Lower leg skin (tissue), 3 donors: Measurements from ENCODE around the gene FARS2.

Experiments used
- POLR2A ChIP-seq, 2 donors: fragments of 450-650 bp; IDR thresholded peaks; one replicate each; pipeline ENCODE4 v1.6.1; 2016 to 2017; ENCODE audit warnings: antibody characterized with exemption in 2 of 2, mild to moderate bottlenecking in 1 of 2, moderate library complexity in 1 of 2
- TF ChIP-seq, protein P1 (sequence below), 3 donors: fragments of 450-650 bp; IDR thresholded peaks; one replicate each; pipeline ENCODE4 v1.5.1; 2016; ENCODE audit warnings: antibody characterized with exemption in 3 of 3, mild to moderate bottlenecking in 3 of 3, moderate library complexity in 2 of 3

- no peak for TF ChIP-seq POLR2A (IDR thresholded peaks at IDR 0.05)
- TF ChIP-seq, protein P1, sequence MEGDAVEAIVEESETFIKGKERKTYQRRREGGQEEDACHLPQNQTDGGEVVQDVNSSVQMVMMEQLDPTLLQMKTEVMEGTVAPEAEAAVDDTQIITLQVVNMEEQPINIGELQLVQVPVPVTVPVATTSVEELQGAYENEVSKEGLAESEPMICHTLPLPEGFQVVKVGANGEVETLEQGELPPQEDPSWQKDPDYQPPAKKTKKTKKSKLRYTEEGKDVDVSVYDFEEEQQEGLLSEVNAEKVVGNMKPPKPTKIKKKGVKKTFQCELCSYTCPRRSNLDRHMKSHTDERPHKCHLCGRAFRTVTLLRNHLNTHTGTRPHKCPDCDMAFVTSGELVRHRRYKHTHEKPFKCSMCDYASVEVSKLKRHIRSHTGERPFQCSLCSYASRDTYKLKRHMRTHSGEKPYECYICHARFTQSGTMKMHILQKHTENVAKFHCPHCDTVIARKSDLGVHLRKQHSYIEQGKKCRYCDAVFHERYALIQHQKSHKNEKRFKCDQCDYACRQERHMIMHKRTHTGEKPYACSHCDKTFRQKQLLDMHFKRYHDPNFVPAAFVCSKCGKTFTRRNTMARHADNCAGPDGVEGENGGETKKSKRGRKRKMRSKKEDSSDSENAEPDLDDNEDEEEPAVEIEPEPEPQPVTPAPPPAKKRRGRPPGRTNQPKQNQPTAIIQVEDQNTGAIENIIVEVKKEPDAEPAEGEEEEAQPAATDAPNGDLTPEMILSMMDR (IDR thresholded peaks at IDR 0.05): no peak
These were observed 245.3 kb downstream of the FARS2 start for GRCh38 chr6:5506597-5506996.
